Gastroesophageal sphincter (tissue), 3 donors: ENCODE measurements around the gene FAM184B.

ENCODE experiments used
- EP300 ChIP-seq: sonication (generic); formaldehyde crosslinking; IDR thresholded peaks from one replicate; pipeline ENCODE4 v1.6.1; 2017; ENCODE audit warnings: antibody characterized with exemption, mild to moderate bottlenecking
- POLR2A ChIP-seq, 2 donors: fragments of 450-650 bp; IDR thresholded peaks; one replicate each; pipeline ENCODE4 v1.6.1; 2017; ENCODE audit warnings: antibody characterized with exemption in 2 of 2, mild to moderate bottlenecking in 2 of 2, moderate library complexity in 1 of 2
- POLR2AphosphoS5 ChIP-seq: sonication (generic); formaldehyde crosslinking; IDR thresholded peaks from one replicate; pipeline ENCODE4 v1.6.1; 2017; ENCODE audit warnings: antibody characterized with exemption
- TF ChIP-seq, protein P1 (sequence below), 4 experiments: fragments of 200-600 bp in 2 of 4; fragments of 450-650 bp in 2 of 4; sonication (generic) in 1 of 4; IDR thresholded peaks; one replicate each; pipeline ENCODE4 v1.5.1; 2017 to 2019; ENCODE audit warnings: antibody characterized with exemption in 4 of 4, mild to moderate bottlenecking in 2 of 4, moderate library complexity in 2 of 4

DNA sequence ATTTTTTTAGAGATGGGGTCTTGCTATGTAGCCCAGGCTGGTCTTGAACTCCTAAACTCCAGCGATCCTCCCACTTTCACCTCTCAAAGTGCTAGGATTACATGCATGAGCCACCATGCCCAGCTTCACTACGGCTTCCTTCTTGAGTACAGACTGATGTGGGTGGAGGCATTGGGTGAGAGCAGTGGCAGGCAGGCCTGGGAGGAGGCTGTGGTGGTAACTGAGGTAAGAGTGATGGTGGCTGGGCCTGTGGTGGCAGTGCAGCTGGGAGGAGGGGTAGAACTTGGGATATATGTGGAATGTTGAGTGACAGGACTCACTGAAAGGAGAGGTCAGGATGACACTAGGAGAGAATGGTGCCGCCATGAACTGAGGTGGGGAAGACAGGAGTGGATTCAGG is 86.1 kb downstream of the FAM184B start:
- TF ChIP-seq, protein P1, sequence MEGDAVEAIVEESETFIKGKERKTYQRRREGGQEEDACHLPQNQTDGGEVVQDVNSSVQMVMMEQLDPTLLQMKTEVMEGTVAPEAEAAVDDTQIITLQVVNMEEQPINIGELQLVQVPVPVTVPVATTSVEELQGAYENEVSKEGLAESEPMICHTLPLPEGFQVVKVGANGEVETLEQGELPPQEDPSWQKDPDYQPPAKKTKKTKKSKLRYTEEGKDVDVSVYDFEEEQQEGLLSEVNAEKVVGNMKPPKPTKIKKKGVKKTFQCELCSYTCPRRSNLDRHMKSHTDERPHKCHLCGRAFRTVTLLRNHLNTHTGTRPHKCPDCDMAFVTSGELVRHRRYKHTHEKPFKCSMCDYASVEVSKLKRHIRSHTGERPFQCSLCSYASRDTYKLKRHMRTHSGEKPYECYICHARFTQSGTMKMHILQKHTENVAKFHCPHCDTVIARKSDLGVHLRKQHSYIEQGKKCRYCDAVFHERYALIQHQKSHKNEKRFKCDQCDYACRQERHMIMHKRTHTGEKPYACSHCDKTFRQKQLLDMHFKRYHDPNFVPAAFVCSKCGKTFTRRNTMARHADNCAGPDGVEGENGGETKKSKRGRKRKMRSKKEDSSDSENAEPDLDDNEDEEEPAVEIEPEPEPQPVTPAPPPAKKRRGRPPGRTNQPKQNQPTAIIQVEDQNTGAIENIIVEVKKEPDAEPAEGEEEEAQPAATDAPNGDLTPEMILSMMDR (IDR thresholded peaks at IDR 0.05) = no peak
- TF ChIP-seq POLR2AphosphoS5 (no peak), EP300 (no peak), POLR2A (IDR thresholded peaks at IDR 0.05) (no peak)
